ENCODE results near the gene TCAIM.

The TCAIM gene

DNA sequence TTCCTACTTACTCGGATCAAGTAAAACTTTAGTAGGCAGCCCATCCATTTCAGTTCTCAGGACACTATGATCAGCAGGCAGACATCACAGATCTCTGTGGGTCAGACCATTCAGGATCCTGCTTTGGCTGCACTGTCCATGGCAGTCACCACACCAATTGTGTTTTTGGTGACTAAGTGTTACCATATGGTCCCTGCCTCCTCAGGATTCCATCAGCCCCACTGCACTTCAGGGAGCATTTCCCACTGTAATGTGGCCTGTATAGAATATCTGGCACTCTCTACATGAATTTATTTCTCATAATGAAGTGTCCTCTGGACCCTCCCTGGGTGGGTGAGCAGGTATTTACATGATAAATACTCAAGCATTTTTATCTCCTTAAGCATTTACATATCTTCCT, 97.6 kb downstream of the TCAIM start:
- TF ChIP-seq, protein P1, sequence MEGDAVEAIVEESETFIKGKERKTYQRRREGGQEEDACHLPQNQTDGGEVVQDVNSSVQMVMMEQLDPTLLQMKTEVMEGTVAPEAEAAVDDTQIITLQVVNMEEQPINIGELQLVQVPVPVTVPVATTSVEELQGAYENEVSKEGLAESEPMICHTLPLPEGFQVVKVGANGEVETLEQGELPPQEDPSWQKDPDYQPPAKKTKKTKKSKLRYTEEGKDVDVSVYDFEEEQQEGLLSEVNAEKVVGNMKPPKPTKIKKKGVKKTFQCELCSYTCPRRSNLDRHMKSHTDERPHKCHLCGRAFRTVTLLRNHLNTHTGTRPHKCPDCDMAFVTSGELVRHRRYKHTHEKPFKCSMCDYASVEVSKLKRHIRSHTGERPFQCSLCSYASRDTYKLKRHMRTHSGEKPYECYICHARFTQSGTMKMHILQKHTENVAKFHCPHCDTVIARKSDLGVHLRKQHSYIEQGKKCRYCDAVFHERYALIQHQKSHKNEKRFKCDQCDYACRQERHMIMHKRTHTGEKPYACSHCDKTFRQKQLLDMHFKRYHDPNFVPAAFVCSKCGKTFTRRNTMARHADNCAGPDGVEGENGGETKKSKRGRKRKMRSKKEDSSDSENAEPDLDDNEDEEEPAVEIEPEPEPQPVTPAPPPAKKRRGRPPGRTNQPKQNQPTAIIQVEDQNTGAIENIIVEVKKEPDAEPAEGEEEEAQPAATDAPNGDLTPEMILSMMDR (IDR thresholded peaks at IDR 0.05; ENCODE audit: low read depth, low read length, poor library complexity, severe bottlenecking): no peak
- no peak for TF ChIP-seq EZH2phosphoT487 (IDR thresholded peaks at IDR 0.05; ENCODE audit: borderline replicate concordance, low read length)
- Histone ChIP-seq H3K27ac (ENCODE audit: low read depth, low read length) (no peak overlapping the region), H3K27me3 (ENCODE audit: control insufficient read depth, low read length) (no peaks in the 10 kb centered on the region), H3K4me3 (ENCODE audit: low read length) (no peak overlapping the region), H3F3A (ENCODE audit: control insufficient read depth, insufficient read depth) (no peaks in the 10 kb centered on the region), H3K36me3 (ENCODE audit: control insufficient read depth, low read length) (no peaks in the 10 kb centered on the region), H3K9me2 (replicated peaks; ENCODE audit: control insufficient read depth, low read length) (no peaks in the 10 kb centered on the region), H3K79me2 (ENCODE audit: control insufficient read depth, low read length) (no peaks in the 10 kb centered on the region), H3K4me2 (ENCODE audit: low read length) (no peak overlapping the region), H3K4me1 (ENCODE audit: control insufficient read depth, low read length) (peaks cover 12% of the 10 kb centered on the region), H4K20me1 (ENCODE audit: control insufficient read depth, insufficient read depth, low read depth, low read length) (no peaks in the 10 kb centered on the region), H3K9me3 (ENCODE audit: control insufficient read depth, insufficient read depth, low read length) (no peaks in the 10 kb centered on the region)

DNA sequence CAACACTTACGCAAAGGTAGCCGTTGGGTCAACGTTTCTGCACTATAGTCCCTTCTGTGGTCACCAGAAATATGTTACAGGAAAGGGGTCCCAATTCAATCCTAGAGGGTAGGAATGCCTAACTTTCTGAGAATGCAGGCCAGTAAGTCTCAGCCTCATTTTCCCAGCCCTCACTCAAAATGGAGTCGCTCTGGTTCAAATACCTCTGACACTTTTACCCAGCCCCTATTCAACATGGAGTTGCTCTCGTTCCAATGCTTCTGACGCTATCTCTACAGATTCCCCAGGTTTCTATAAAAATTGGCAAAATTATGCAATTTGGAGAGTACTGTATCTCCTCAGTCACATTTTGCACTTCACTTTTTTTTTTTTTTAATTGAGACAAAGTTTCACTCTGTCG, 99.2 kb downstream of the TCAIM start:
- Histone ChIP-seq H3K4me1 (ENCODE audit: control insufficient read depth, low read length) (peaks cover 12% of the 10 kb centered on the region), H3K4me3 (ENCODE audit: low read length) (no peak overlapping the region), H3K4me2 (ENCODE audit: low read length) (no peak overlapping the region), H3K9me2 (replicated peaks; ENCODE audit: control insufficient read depth, low read length) (no peaks in the 10 kb centered on the region), H3K79me2 (ENCODE audit: control insufficient read depth, low read length) (no peaks in the 10 kb centered on the region), H4K20me1 (ENCODE audit: control insufficient read depth, insufficient read depth, low read depth, low read length) (no peaks in the 10 kb centered on the region), H3K36me3 (ENCODE audit: control insufficient read depth, low read length) (0 out of 2 replicates have a peak, but pooled peaks cover 10% of the 10 kb centered on the region), H3K9me3 (ENCODE audit: control insufficient read depth, insufficient read depth, low read length) (no peaks in the 10 kb centered on the region), H3F3A (ENCODE audit: control insufficient read depth, insufficient read depth) (no peaks in the 10 kb centered on the region), H3K27me3 (ENCODE audit: control insufficient read depth, low read length) (no peaks in the 10 kb centered on the region), H3K27ac (ENCODE audit: low read depth, low read length) (no peak overlapping the region)
- TF ChIP-seq, protein P1 (IDR thresholded peaks at IDR 0.05; ENCODE audit: low read depth, low read length, poor library complexity, severe bottlenecking): no peak
- TF ChIP-seq EZH2phosphoT487 (IDR thresholded peaks at IDR 0.05; ENCODE audit: borderline replicate concordance, low read length): no peak

DNA sequence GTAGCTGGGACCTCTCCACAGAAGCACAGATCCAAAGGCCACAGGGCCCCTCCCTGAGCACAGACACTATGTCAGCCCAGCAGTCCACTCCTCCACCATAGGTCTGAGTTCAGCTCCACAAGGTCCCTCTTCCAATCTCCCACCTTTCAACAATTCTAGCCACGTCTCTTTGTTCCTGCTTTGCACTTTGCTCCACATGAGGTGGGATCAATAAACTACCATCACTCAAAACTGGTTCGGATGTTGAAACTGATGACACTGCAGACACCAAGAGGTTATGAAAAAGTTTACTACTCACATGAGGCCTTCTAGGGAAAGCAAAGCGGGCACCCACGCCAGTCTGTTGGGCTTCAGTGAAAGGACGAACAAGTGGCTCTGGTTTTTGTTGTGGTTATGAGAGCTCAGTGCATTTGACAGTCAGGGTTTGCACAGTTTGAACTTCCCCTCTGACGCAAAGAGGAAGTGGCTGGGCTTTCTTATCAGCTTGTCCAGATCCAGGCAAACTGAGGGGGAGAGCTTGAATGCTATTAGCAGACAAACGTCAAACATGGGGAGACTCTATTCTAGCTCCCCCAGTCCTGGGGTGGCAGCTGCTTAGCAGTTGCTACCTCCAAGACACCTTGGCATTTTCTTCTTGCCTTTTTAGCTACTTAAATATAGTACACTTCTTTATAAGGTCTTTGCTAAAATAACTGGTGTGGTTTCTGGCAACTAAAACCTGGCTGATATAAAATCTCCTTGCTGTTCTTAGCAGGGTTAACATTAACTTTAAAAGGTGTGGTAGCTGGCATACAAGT, 101.1 kb downstream of the TCAIM start:
- H4K20me1 ChIP-seq (ENCODE audit: control insufficient read depth, insufficient read depth, low read depth, low read length): no peaks in the 10 kb centered on the region
- no peaks in the 10 kb centered on the region for H3K9me2 ChIP-seq (replicated peaks; ENCODE audit: control insufficient read depth, low read length)
- no peak overlapping the region for H3K27ac ChIP-seq (ENCODE audit: low read depth, low read length)
- H3K27me3 ChIP-seq (ENCODE audit: control insufficient read depth, low read length): no peaks in the 10 kb centered on the region
- TF ChIP-seq, protein P1 (IDR thresholded peaks at IDR 0.05; ENCODE audit: low read depth, low read length, poor library complexity, severe bottlenecking): no peak
- no peak for TF ChIP-seq EZH2phosphoT487 (IDR thresholded peaks at IDR 0.05; ENCODE audit: borderline replicate concordance, low read length)
- H3F3A ChIP-seq (ENCODE audit: control insufficient read depth, insufficient read depth): no peaks in the 10 kb centered on the region
- H3K36me3 ChIP-seq (ENCODE audit: control insufficient read depth, low read length): 0 out of 2 replicates have a peak, but pooled peaks cover 12% of the 10 kb centered on the region
- peak overlapping the region; percentile 14; the same call in 1 of the 2 replicates for H3K4me2 ChIP-seq (ENCODE audit: low read length)
- no peaks in the 10 kb centered on the region for H3K9me3 ChIP-seq (ENCODE audit: control insufficient read depth, insufficient read depth, low read length)
- no peak overlapping the region for H3K4me3 ChIP-seq (ENCODE audit: low read length)
- peaks cover 12% of the 10 kb centered on the region for H3K4me1 ChIP-seq (ENCODE audit: control insufficient read depth, low read length)
- H3K79me2 ChIP-seq (ENCODE audit: control insufficient read depth, low read length): no peaks in the 10 kb centered on the region

All from DOHH2 (cell line).